Ovary (tissue), 9 donors: ENCODE measurements around the gene CCDC187. TPM values are rescaled to one million over a fixed set of nuclear protein-coding genes. Genes with fewer than 3 reads are reported as not detected.

ENCODE experiments used
- DNase-seq, 5 donors: peaks; one replicate each; pipeline ENCODE4 v3.0.0-alpha.2; 2019 to 2020
- H3K27ac ChIP-seq, 2 donors: fragments of 200-600 bp; one replicate each; pipeline versions ENCODE4 v1.5.1 to v1.8.0; 2019 to 2022
- H3K27me3 ChIP-seq: fragments of 200-600 bp; one replicate; pipeline ENCODE4 v1.8.0; 2022
- H3K36me3 ChIP-seq: fragments of 200-600 bp; sonication (generic); one replicate; pipeline ENCODE4 v1.5.1; 2019
- H3K4me1 ChIP-seq: one replicate; pipeline ENCODE4 v1.8.1; 2013; ENCODE audit warnings: mild to moderate bottlenecking, moderate library complexity; ENCODE audit not compliant: insufficient read depth
- H3K4me3 ChIP-seq: fragments of 200-600 bp; sonication (generic); one replicate; pipeline ENCODE4 v1.5.1; 2017
- H3K9me3 ChIP-seq, 2 donors: fragments of 200-600 bp in 1 of 2; sonication (generic) in 1 of 2; one replicate each; pipeline versions ENCODE4 v1.5.1 to v1.8.1; 2013 to 2019; ENCODE audit warnings: mild to moderate bottlenecking in 1 of 2, moderate library complexity in 1 of 2
- EP300 ChIP-seq: sonication (generic); formaldehyde crosslinking; IDR thresholded peaks from one replicate; pipeline ENCODE4 v1.6.1; 2017; ENCODE audit warnings: antibody characterized with exemption
- POLR2A ChIP-seq: fragments of 450-650 bp; IDR thresholded peaks from one replicate; pipeline ENCODE4 v1.6.1; 2017; ENCODE audit warnings: antibody characterized with exemption, mild to moderate bottlenecking, moderate library complexity
- WGBS, 3 donors: extraction: QIAGEN DNeasy Blood & Tissue Kit in 1 of 3; methylation state at CpG; one replicate each; pipeline versions ENCODE4 v1.1.5 to v1.1.7; 2013 to 2017; 5-methylcytosine and 5-hydroxymethylcytosine counted together
- intact Hi-C, 4 donors: fragments of 100-400 bp; cut with DNase I; formaldehyde crosslinking; loops; one replicate each; pipeline versions ENCODE4 v1.11.0 to v1.15.1; 2022 to 2023
- polyA plus RNA-seq, 2 donors: library from polyadenylated mRNA; stranded (reverse); fragments of 200-250 nt in 1 of 2; fragments of 350-450 nt in 1 of 2; fragmentation: Illumina TruSeq in 1 of 2; extraction: RNeasy Lipid Tissue Mini Kit (QIAGEN cat#74804) in 1 of 2; gene quantifications; one replicate each; pipeline ENCODE4 v1.2.3, GENCODE V29; 2013 to 2014
- total RNA-seq, 7 donors: library from RNA; depleted of rRNA in 2 of 7; stranded (reverse); fragments of >200 nt in 2 of 7; fragmentation: NEBNext Ultra II Directional in 3 of 7; extraction: Animal tissue kit (Norgen Biotek cat#: 25700) in 3 of 7; gene quantifications; one replicate each; pipeline versions ENCODE4 v1.1.0 to v1.2.4, GENCODE V29; 2016 to 2023
- TF ChIP-seq, protein P1 (sequence below), 3 donors: fragments of 450-650 bp in 2 of 3; fragments of 200-600 bp in 1 of 3; IDR thresholded peaks; one replicate each; pipeline versions ENCODE4 v1.5.1 to v1.8.0; 2016 to 2022; ENCODE audit warnings: antibody characterized with exemption in 3 of 3, mild to moderate bottlenecking in 1 of 3
- donor health status: DM: no; HTN: no; CAD: no; lungs with moderate emphysema.
- donor health status: DM: no; HTN: no; CAD: no.
- donor health status: Bipolar disorder and iron deficiency.
- donor health status: DM: yes; HTN: yes; CAD: no.
- donor health status: DM: no; HTN: no; CAD: no.
- donor health status: DM: yes; HTN: yes; CAD: no.

Gene CCDC187
- total and polyA plus RNA-seq, 9 donors = 0.02 to 15.7 (median 0.74) TPM; not detected in 1

DNA sequence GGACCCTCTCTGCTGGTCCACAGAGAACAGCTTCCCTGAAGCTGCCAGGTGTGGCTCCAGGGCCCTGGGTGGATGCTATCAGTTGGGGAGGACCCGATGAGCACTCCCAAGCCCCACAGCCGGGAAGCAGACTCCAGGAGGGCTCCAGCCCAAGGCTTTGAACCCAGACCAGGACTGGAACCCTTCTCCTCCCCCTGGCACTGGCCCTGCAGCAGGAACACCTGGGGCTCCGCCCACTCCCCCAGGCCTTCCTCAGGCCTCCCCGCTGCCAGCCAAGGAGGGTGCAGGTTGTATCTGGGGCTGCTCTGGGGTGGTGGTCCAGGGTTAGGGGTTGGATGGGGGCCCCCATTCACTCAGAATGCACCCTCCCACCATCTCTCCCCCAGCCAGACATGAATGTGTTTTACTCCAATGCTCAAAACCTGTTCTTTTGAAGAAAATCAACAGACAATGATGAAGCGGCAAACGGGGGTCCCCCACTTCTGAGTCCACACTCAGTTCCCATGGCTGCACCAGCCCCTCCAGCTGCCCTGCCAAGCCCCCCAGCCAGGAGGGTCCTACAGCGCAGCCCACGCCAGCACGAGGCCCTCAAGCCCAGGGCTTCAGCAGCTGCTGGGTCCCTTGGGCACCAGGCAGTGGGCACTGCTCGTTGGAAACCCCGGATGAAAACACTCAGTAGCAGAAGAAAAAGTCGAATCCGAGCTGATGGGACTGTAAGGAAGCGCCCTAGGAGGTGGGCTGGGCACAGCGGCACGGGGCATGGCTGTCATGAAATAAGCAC is 23.2 kb downstream of the CCDC187 start:
- WGBS, 3 donors = 77 to 86% (median 83%) methylated on average over 16 of the region's 16 CpGs
- Histone ChIP-seq H3K4me1 (no peaks in the 10 kb centered on the region), H3K27me3 (no peaks in the 10 kb centered on the region), H3K4me3 (no peak overlapping the region), H3K36me3 (no peaks in the 10 kb centered on the region), H3K9me3 (no peaks in the 10 kb centered on the region), H3K27ac (no peak overlapping the region)
- no peak for DNase-seq
- intact Hi-C loops = loop anchor here in 3 of 4 donors (5.0 to 10.0 kb wide), 6 partner anchors 106 to 486 kb away; partner anchors contain the start of gene UBAC1 (in 1 of the 3)
- TF ChIP-seq POLR2A (no peak), EP300 (no peak)
- TF ChIP-seq, protein P1, sequence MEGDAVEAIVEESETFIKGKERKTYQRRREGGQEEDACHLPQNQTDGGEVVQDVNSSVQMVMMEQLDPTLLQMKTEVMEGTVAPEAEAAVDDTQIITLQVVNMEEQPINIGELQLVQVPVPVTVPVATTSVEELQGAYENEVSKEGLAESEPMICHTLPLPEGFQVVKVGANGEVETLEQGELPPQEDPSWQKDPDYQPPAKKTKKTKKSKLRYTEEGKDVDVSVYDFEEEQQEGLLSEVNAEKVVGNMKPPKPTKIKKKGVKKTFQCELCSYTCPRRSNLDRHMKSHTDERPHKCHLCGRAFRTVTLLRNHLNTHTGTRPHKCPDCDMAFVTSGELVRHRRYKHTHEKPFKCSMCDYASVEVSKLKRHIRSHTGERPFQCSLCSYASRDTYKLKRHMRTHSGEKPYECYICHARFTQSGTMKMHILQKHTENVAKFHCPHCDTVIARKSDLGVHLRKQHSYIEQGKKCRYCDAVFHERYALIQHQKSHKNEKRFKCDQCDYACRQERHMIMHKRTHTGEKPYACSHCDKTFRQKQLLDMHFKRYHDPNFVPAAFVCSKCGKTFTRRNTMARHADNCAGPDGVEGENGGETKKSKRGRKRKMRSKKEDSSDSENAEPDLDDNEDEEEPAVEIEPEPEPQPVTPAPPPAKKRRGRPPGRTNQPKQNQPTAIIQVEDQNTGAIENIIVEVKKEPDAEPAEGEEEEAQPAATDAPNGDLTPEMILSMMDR (IDR thresholded peaks at IDR 0.05) = no peak

DNA sequence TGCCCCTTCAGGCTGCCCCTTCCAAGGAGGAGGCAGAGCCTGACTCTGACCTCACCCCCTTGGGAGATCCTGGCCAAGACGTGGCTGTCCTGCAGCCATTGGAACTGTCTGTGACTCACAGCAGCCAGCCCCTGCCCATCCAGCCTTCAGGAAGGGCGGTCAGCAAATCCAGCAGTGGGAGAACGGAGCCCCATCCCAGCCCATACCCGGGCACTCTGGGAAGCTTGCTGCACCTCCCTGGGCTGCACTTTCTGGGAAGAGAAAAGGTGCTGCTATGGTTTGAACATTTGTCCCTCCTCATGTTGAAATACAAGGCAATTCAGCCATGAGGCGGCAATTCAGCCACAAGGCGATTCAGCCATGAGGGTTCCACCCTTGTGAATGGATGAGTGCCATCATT is 24.4 kb downstream of the CCDC187 start:
- 86 to 90% (median 88%) methylated on average over 6 of the region's 6 CpGs for WGBS, 3 donors
- no peak for TF ChIP-seq POLR2A
- TF ChIP-seq, protein P1 (IDR thresholded peaks at IDR 0.05) = no peak
- TF ChIP-seq EP300 = no peak
- Histone ChIP-seq H3K27ac (no peak overlapping the region), H3K4me3 (no peak overlapping the region), H3K27me3 (no peaks in the 10 kb centered on the region), H3K4me1 (no peaks in the 10 kb centered on the region), H3K9me3 (no peaks in the 10 kb centered on the region), H3K36me3 (no peaks in the 10 kb centered on the region)
- DNase-seq = no peak
- intact Hi-C loops = loop anchor here in 2 of 4 donors (5.0 kb wide), 2 partner anchors 152 to 322 kb away; no protein-coding TSS in a partner anchor

DNA sequence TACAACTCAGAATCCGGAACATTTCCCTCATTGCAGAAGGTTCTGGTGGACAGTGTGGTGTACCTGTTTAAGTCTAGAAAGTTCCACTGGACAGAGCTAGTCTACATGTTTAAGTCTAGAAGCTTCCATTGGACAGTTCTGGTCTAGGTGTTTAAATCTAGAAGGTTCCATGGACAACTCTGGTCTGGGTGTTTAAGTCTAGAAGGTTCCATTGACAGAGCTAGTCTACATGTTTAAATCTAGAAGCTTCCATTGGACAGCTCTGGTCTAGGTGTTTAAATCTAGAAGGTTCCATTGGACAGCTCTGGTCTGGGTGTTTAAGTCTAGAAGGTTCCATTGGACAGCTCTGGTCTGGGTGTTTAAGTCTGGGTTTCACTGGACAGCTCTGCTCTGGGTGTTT is 25.0 kb downstream of the CCDC187 start:
- no peak for TF ChIP-seq POLR2A
- TF ChIP-seq, protein P1 (IDR thresholded peaks at IDR 0.05) = no peak
- TF ChIP-seq EP300 = no peak
- Histone ChIP-seq H3K36me3 (no peaks in the 10 kb centered on the region), H3K9me3 (no peaks in the 10 kb centered on the region), H3K27me3 (no peaks in the 10 kb centered on the region), H3K4me3 (no peak overlapping the region), H3K4me1 (no peaks in the 10 kb centered on the region), H3K27ac (no peak overlapping the region)
- intact Hi-C loops = loop anchor here in 2 of 4 donors (5.0 kb wide), 2 partner anchors 152 to 322 kb away; no protein-coding TSS in a partner anchor
- DNase-seq = no peak
- WGBS, 3 donors = 93 to 100% (median 96%) methylated on average over 1 of the region's 1 CpG

DNA sequence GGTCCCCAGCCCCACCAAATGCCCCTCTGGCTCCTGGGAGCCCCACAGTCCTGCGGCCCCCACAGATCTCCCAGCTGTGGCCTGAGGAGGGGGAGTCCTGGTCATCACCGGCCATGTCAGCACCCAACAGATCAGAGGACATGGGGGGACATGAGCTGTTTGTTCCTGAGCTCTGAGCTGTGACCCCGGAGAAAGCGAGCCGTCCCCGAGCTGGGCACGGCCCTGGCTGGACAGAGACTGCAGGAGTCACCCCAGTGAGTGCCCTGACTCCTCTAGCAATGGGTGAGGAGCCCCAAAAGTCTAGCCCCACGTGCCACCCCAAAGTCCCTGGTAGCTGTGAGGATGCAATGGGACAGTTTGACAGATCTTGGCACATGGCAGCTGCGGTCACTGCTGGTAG is 25.7 kb downstream of the CCDC187 start:
- no peaks in the 10 kb centered on the region for H3K36me3 ChIP-seq
- H3K27me3 ChIP-seq = no peaks in the 10 kb centered on the region
- intact Hi-C loops = loop anchor here in 2 of 4 donors (5.0 kb wide), 2 partner anchors 151 to 321 kb away; no protein-coding TSS in a partner anchor
- TF ChIP-seq EP300 (no peak), POLR2A (no peak)
- TF ChIP-seq, protein P1 (IDR thresholded peaks at IDR 0.05) = no peak
- 80 to 98% (median 82%) methylated on average over 5 to 9 of the region's 9 CpGs for WGBS, 3 donors
- H3K4me1 ChIP-seq = no peaks in the 10 kb centered on the region
- H3K9me3 ChIP-seq = no peaks in the 10 kb centered on the region
- H3K27ac ChIP-seq = no peak overlapping the region
- H3K4me3 ChIP-seq = no peak overlapping the region
- DNase-seq = no peak
